HG02623 (cell line): ENCODE measurements around the gene AP4M1.
"Not testable (repeated sequence)": the region's sequence is repeated elsewhere in the genome, so short reads cannot be mapped to it uniquely, and the experiment has no call there.

ENCODE experiments used
- ATAC-seq: cut with Tn5 transposase; IDR thresholded peaks from one replicate; pipeline ENCODE4 v1.9.1; 2021; ENCODE audit warnings: moderate library complexity; ENCODE audit not compliant: unreplicated experiment

The AP4M1 gene

GRCh38 chr7:100130220-100130607 is 28.8 kb downstream of the AP4M1 start:
- not testable (repeated sequence) for ATAC-seq

- ATAC-seq: no peak
Observed at GRCh38 chr7:100130608-100131453, 29.4 kb downstream of the AP4M1 start.

GRCh38 chr7:100132126-100132525 is 30.7 kb downstream of the AP4M1 start:
- no peak for ATAC-seq

GRCh38 chr7:100132697-100133151 is 31.3 kb downstream of the AP4M1 start:
- ATAC-seq: peak; percentile 73

- no peak for ATAC-seq
Observed at GRCh38 chr7:100137851-100138760, 36.7 kb downstream of the AP4M1 start.

GRCh38 chr7:100141555-100141949 is 40.1 kb downstream of the AP4M1 start:
- ATAC-seq: no peak

- ATAC-seq: no peak
Observed at GRCh38 chr7:100142461-100142860, 41.0 kb downstream of the AP4M1 start.

GRCh38 chr7:100146350-100146749 is 44.9 kb downstream of the AP4M1 start:
- ATAC-seq: not testable (repeated sequence)

- ATAC-seq: no peak
Observed at GRCh38 chr7:100147278-100147677, 45.8 kb downstream of the AP4M1 start.

GRCh38 chr7:100148225-100148558 is 46.7 kb downstream of the AP4M1 start:
- ATAC-seq: no peak

GRCh38 chr7:100148559-100149328 is 47.3 kb downstream of the AP4M1 start, which contains the start of gene LAMTOR4:
LAMTOR4 (plus strand) TSS chr7:100148918; CDS start chr7:100148973, 55 bp downstream.
- peak; percentile 97 for ATAC-seq

- no peak for ATAC-seq
Observed at GRCh38 chr7:100152404-100152803, 51.0 kb downstream of the AP4M1 start.

GRCh38 chr7:100152937-100153666 is 51.7 kb downstream of the AP4M1 start:
- ATAC-seq: no peak

GRCh38 chr7:100153708-100154535 is 52.5 kb downstream of the AP4M1 start:
- ATAC-seq: no peak

GRCh38 chr7:100154651-100155491 is 53.4 kb downstream of the AP4M1 start:
- no peak for ATAC-seq

GRCh38 chr7:100155553-100156317 is 54.3 kb downstream of the AP4M1 start:
- ATAC-seq: no peak

- no peak for ATAC-seq
Observed at GRCh38 chr7:100156331-100157068, 55.1 kb downstream of the AP4M1 start.
